Measurements from ENCODE around the gene SIK1.

Gene SIK1

GRCh38 chr21:43376478-43376882, 50.5 kb downstream of the SIK1 start:
- no peaks in the 10 kb centered on the region for H3K9me2 ChIP-seq (replicated peaks; ENCODE audit: insufficient read depth, low read length)
- no peaks in the 10 kb centered on the region for H3K36me3 ChIP-seq (ENCODE audit: low read length)
- H3K4me3 ChIP-seq (ENCODE audit: insufficient read depth, low read length, poor library complexity, severe bottlenecking) = no peak overlapping the region
- no peaks in the 10 kb centered on the region for H3K79me2 ChIP-seq (ENCODE audit: insufficient read depth, low read length)
- no peaks in the 10 kb centered on the region for H3K27me3 ChIP-seq (ENCODE audit: low read length)
- H3K4me2 ChIP-seq (ENCODE audit: low read depth, low read length, poor library complexity, severe bottlenecking) = no peak overlapping the region
- H4K20me1 ChIP-seq (ENCODE audit: low read depth, low read length) = no peaks in the 10 kb centered on the region
- H2AFZ ChIP-seq (ENCODE audit: low read depth, low read length, severe bottlenecking) = no peak overlapping the region
- H3K9me3 ChIP-seq (ENCODE audit: insufficient read depth, low read length) = no peaks in the 10 kb centered on the region
- H3K9ac ChIP-seq (ENCODE audit: low read length) = no peak overlapping the region
- no peaks in the 10 kb centered on the region for H3F3A ChIP-seq (ENCODE audit: insufficient read depth)
- no peak overlapping the region for H3K27ac ChIP-seq (ENCODE audit: low read depth, low read length)
- no peak for TF ChIP-seq EZH2phosphoT487 (conservative IDR thresholded peaks at IDR 0.05; ENCODE audit: low read length)
- no peak for TF ChIP-seq CTCF (IDR thresholded peaks at IDR 0.05; ENCODE audit: insufficient read depth, low read length, poor library complexity, severe bottlenecking)

GRCh38 chr21:43375837-43376477, 51.0 kb downstream of the SIK1 start:
- Histone ChIP-seq H3K9me2 (replicated peaks; ENCODE audit: insufficient read depth, low read length) (no peaks in the 10 kb centered on the region), H3K4me3 (ENCODE audit: insufficient read depth, low read length, poor library complexity, severe bottlenecking) (no peak overlapping the region), H4K20me1 (ENCODE audit: low read depth, low read length) (no peaks in the 10 kb centered on the region), H3F3A (ENCODE audit: insufficient read depth) (no peaks in the 10 kb centered on the region), H3K36me3 (ENCODE audit: low read length) (no peaks in the 10 kb centered on the region), H3K27me3 (ENCODE audit: low read length) (no peaks in the 10 kb centered on the region), H3K9me3 (ENCODE audit: insufficient read depth, low read length) (no peaks in the 10 kb centered on the region), H3K9ac (ENCODE audit: low read length) (no peak overlapping the region), H2AFZ (ENCODE audit: low read depth, low read length, severe bottlenecking) (no peak overlapping the region), H3K4me2 (ENCODE audit: low read depth, low read length, poor library complexity, severe bottlenecking) (no peak overlapping the region), H3K79me2 (ENCODE audit: insufficient read depth, low read length) (no peaks in the 10 kb centered on the region), H3K27ac (ENCODE audit: low read depth, low read length) (no peak overlapping the region)
- TF ChIP-seq EZH2phosphoT487 (conservative IDR thresholded peaks at IDR 0.05; ENCODE audit: low read length) = no peak
- no peak for TF ChIP-seq CTCF (IDR thresholded peaks at IDR 0.05; ENCODE audit: insufficient read depth, low read length, poor library complexity, severe bottlenecking)

- Histone ChIP-seq H3K27ac (ENCODE audit: low read depth, low read length) (no peak overlapping the region), H3K4me2 (ENCODE audit: low read depth, low read length, poor library complexity, severe bottlenecking) (no peak overlapping the region), H3K9ac (ENCODE audit: low read length) (no peak overlapping the region), H2AFZ (ENCODE audit: low read depth, low read length, severe bottlenecking) (no peak overlapping the region), H3K79me2 (ENCODE audit: insufficient read depth, low read length) (no peaks in the 10 kb centered on the region), H3F3A (ENCODE audit: insufficient read depth) (no peaks in the 10 kb centered on the region), H3K9me2 (replicated peaks; ENCODE audit: insufficient read depth, low read length) (no peaks in the 10 kb centered on the region), H4K20me1 (ENCODE audit: low read depth, low read length) (no peaks in the 10 kb centered on the region), H3K4me3 (ENCODE audit: insufficient read depth, low read length, poor library complexity, severe bottlenecking) (no peak overlapping the region), H3K36me3 (ENCODE audit: low read length) (no peaks in the 10 kb centered on the region), H3K27me3 (ENCODE audit: low read length) (no peaks in the 10 kb centered on the region), H3K9me3 (ENCODE audit: insufficient read depth, low read length) (no peaks in the 10 kb centered on the region)
- TF ChIP-seq CTCF (IDR thresholded peaks at IDR 0.05; ENCODE audit: insufficient read depth, low read length, poor library complexity, severe bottlenecking) (no peak), EZH2phosphoT487 (conservative IDR thresholded peaks at IDR 0.05; ENCODE audit: low read length) (no peak)
Measured at GRCh38 chr21:43375006-43375836, 51.7 kb downstream of the SIK1 start.

All from SU-DHL-6 (cell line).